DND-41 (cell line): ENCODE measurements around the gene CLN6.

Source experiments
- CTCF ChIP-seq: IDR thresholded peaks from 2 replicates; pipeline ENCODE4 v1.5.1; 2012; ENCODE audit warnings: borderline replicate concordance, low read length, moderate library complexity, mild to moderate bottlenecking; ENCODE audit not compliant: poor library complexity, severe bottlenecking; ENCODE audit errors: extremely low read depth
- EZH2 ChIP-seq: IDR thresholded peaks from 3 replicates; pipeline ENCODE4 v1.6.1; 2012; ENCODE audit warnings: borderline replicate concordance, low read depth, mild to moderate bottlenecking, moderate library complexity, low read length, inconsistent platforms; ENCODE audit not compliant: severe bottlenecking

GRCh38 chr15:68232449-68232848 lies 2.9 kb upstream of the CLN6 start:
- no peak for TF ChIP-seq CTCF
- no peak for TF ChIP-seq EZH2
